SHP77 treated with DMSO at 0.1 percent for 48 hours (cell line): Measurements from ENCODE around the gene OR10H4.
"Not testable (repeated sequence)": the region's sequence is repeated elsewhere in the genome, so short reads cannot be mapped to it uniquely, and the experiment has no call there.

Experiments
- DNase-seq: peaks from one replicate; lab custom pipeline; 2025; lab: John Stamatoyannopoulos, UW

The OR10H4 gene

GRCh38 chr19:15937771-15938170 is 11.0 kb upstream of the OR10H4 start:
- no peak for DNase-seq

GRCh38 chr19:15944401-15944800 is 4.4 kb upstream of the OR10H4 start:
- no peak for DNase-seq

DNA sequence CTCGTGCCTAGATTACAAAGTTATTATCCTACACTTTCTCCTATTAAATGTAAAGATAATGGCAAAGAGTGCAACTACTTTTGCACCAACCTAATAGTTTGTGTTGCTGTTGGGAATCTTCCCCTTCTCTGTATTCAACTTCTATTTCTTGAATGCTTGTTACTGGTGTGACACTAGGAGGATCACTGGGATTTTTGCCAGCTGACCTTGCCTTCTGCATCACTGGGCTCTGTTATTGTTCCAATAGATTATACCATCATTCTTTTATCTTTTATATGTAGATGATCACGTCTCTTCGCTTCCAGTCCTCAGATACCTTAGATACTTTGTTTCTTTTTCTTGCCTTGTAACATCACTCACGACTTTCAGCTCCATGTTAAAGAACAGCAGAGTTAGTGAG is 3.5 kb upstream of the OR10H4 start:
- DNase-seq, result no peak

- no peak for DNase-seq
Observed at GRCh38 chr19:15954820-15955219, 6.0 kb downstream of the OR10H4 start.

GRCh38 chr19:15962319-15962718 is 13.5 kb downstream of the OR10H4 start:
- DNase-seq, result no peak

GRCh38 chr19:15964231-15964630 is 15.4 kb downstream of the OR10H4 start:
- DNase-seq, result no peak

GRCh38 chr19:15971224-15971780 is 22.5 kb downstream of the OR10H4 start:
- DNase-seq, result no peak

- not testable (repeated sequence) for DNase-seq
Observed at GRCh38 chr19:15972043-15972442, 23.2 kb downstream of the OR10H4 start.

- no peak for DNase-seq
Observed at GRCh38 chr19:15974856-15975255, 26.0 kb downstream of the OR10H4 start.

DNA sequence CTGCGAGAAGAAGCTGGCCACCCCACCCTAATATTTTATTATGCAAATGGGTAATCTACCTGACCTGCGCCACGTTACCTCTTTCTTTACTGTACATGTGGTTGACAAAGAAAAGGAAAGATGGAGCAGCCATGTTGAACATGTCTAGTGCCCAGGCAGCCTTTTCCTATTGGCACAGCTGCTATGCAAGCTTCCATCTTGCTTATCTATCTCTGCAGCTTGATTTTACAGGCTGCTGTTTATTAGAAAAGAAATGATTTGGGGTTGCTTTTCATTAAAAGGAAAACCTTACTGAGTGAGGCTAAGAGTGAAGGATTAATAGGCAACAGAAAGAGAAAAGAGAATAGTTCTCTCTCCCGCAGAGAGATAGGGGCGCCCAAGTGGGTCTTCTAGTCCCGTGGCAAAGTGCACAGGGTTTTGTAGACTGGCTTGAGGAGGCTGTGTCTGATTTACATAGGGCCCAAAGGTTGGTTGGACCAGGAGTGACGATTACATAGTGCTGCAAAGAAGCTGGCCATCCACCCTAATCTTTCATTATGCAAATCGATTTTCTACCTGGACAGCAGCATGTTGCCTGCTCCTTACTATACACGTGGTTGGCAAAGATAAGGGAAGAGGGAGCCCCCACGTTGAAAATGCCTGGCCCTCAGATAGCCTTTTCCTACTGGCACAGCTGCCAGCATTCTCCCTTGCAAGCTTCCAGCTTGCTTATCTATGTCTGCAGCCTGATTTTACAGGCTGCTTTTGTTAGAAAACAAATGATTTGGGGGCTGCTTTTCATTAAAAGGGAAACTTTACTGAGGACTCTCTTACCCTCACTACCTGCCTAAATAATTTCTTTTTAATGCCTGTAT is 28.3 kb downstream of the OR10H4 start:
- no peak for DNase-seq

DNA sequence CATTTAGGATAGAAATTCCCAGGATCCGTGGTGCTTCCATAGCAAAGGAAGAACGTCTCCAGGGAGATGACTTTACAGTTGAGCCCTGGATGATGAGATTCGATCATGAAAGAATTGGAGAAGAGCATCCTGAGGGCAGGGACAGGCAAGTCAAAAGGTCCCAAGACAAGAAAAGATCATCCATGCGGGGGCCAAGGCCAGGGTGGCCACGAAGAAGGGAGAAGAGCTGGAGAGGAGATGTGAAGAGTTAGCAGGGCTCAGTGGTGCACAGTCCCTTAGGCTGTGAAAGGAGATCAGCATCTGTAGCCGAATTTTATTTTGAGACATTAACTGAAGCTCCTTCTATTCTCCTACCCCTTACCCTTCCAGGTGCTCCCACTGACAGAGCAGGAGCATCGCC is 28.9 kb downstream of the OR10H4 start:
- DNase-seq, result no peak

GRCh38 chr19:15979293-15979692 is 30.5 kb downstream of the OR10H4 start:
- no peak for DNase-seq

GRCh38 chr19:15985831-15986230 is 37.0 kb downstream of the OR10H4 start:
- not testable (repeated sequence) for DNase-seq

DNA sequence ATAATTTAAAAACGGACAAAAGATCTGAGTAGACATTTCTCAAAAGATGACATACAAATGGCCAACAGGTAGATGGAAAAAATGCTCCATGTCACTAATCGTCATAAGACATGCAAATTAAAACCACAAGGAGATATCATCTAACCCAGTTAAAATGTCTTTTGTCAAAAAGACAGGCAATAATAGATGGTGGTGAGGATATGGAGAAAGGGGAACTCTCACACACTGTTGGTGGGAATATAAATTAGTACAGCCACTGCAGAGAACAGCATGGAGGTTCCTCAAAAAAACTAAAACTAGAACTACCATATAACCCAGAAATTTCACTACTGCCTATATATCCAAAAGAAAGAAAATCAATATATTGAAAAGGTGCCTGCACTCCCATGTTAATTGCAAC is 37.9 kb downstream of the OR10H4 start:
- no peak for DNase-seq

- no peak for DNase-seq
Observed at GRCh38 chr19:15989889-15990288, 41.1 kb downstream of the OR10H4 start.

- DNase-seq, result no peak
Observed at GRCh38 chr19:15991602-15992001, 42.8 kb downstream of the OR10H4 start.

DNA sequence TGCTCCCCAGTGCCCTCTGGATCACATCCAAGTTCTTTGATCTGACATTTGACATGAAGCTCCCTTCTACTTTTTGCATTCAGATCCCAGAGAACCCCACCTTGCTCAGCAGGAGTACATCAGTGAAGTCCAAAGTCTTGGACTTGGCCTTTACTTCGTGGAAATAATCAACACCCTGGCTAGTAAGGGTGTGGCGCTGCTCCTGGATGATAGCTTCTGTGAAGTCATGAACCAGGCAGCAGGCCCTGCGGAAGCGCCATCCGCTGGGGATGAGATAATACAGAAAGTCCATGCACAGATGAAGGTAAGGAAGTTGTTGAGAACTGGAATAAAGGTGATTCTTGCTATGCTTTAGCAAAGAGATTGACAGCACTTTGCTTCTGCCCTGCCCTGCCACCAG is 43.2 kb downstream of the OR10H4 start:
- no peak for DNase-seq

DNA sequence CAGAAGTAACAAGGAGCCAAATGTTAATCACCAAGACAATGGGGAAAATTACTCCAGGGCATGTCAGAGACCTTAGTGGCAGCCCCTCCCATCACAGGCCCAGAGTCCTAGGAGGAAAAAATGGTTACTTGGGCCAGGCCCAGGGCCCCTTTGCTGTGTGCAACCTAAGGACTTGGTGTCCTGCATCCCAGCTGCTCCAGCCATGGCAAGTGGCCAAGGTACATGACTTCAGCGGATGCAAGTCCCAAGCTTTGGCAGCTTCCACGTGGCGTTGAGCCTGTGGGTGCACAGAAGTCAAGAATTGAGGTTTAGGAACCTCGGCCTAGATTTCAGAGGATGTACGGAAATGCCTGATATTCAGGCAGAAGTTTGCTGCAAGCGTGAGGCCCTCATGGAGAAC is 46.7 kb downstream of the OR10H4 start:
- no peak for DNase-seq

DNA sequence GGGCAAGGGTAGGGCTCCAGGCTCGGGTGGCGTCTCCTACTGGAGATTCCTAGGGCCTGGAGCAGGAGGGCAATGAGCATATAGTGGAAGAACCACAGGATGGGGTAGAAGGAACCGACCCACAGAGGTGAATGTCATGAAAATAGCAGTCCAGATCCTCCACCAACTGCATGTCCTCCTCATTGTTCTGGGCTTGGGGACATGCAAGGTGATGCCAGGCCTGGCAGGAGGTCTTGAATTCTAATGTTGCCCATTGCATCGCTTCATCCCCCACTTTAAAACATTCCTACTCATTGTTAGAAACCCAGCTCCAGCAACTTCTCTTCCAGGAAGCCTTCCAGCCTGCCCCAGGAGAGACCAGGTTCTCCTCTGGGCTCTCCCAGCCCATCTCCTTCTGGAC is 49.4 kb downstream of the OR10H4 start:
- no peak for DNase-seq
